Ramos (cell line): ENCODE data around the gene EMD.
"Not testable (repeated sequence)": the region's sequence is repeated elsewhere in the genome, so short reads cannot be mapped to it uniquely, and the experiment has no call there.

Experiments
- in situ Hi-C: fragments of 300-500 bp; cut with MboI; formaldehyde crosslinking; loops from one replicate; pipeline ENCODE4 v1.14.3; 2022; ENCODE audit warnings: low sequenced_read_pairs; ENCODE audit not compliant: unreplicated experiment

Gene EMD

DNA sequence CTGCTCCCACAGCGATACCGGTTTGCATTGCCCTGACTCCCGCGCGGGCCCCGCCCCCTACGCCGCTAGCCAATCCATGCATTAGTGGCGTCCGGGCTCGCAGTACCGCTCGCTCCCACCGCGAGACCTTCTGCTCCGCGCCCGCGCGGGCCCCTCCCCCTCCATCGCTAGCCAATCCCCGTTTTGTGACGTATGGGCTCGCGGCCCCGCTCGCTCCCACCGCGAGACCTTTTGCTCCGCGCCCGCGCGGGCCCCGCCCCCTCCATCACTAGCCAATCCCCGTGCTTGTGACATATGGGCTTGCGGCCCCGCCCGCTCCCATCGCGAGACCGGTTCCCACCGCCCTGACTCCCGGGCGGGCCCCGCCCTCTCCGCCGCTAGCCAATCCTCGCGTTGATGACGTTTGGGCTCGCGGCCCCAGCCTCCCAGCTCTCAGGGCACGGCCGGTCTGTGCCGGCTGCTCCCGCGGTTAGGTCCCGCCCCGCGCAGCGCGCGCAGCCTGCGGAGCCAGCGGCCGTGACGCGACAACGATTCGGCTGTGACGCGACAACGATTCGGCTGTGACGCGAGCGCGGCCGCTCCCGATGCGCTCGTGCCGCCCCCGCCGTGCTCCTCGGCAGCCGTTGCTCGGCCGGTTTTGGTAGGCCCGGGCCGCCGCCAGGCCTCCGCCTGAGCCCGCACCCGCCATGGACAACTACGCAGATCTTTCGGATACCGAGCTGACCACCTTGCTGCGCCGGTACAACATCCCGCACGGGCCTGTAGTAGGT lies at the start of gene EMD:
TSS of gene EMD (plus strand) at position 497 of the 770 bp plus-strand sequence. CDS start at position 687, 190 bp downstream.
- in situ Hi-C loops: no loop called here

DNA sequence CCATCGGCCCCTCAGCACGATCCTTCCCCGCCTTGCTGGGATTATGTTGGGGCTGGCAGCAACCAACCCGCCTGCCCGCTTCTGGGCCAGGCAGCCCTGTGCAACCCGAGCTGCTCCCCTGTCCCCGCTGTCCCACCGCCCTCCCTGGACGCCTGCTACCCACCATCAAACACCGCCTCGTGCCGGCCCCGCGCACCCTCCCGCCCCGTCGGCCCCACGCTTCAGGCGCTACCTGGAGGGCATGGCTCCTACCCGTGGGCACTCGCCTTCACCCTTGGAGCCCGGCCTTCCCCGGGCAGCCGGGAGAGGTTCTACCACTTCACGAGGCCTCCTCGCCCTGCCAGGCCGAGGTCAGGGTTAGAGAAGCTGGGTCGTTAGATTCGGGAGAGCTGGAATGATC lies 46.5 kb upstream of the EMD start:
- in situ Hi-C loops: no loop called here

DNA sequence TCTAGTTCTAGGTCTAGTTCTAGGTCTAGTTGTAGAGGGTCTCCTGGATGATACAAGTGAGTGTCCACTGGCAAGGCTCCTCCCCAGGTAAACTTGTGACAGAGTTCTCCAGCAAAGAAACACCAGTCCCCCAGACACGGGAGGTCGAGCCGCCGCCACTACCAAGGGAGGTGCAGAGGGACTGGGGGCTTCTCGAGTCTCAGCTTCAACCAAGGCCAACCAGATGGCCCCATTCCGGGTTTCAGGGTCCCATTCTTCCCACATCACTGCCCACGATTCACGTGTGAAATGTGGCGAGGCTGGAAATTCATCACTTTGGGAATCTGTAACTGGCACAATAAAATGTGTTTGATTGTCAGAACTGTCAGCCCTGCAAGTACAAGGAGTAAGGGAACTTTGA lies 46.0 kb upstream of the EMD start:
- in situ Hi-C loops: no loop called here

DNA sequence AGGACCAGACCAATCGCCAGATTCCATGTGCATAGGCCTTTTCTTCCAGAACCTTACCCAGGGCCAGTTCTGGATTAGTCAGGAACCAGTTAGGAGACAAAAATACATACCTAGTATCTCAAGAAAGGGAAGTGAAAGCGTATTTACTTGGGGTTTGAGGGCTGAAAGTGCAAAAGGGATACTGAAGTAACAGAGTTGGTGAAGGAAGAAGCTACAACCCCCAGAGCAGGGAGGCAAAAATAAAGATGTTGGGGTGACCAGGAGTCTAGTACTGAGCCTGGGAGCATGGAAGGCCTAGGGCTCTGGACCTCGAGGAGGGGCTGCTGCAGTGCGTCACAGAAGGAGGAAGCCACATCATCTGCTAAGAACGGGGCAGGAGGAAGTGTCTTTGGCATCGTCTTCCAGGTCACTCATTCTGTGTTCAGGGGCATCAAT lies 45.2 kb upstream of the EMD start:
- in situ Hi-C loops: no loop called here

DNA sequence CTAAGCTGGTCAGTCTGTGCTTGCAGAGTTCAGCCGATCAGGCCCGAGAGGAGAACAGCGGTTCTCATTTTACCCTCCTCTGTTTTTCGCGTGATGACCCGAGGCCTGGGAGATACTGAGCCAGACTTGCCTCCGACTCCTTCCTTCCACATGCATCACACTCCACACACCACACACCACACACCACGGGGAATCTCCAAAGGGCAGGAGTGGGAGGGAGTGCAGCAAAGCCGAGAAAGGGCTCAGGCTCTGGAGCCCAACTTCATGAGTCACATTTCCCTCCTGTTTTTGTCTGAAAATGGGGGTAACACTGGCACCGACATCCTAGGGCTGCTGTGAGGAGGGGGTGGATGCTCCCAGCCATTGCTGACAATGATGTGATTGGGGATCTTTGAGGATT lies 44.6 kb upstream of the EMD start:
- in situ Hi-C loops: no loop called here

DNA sequence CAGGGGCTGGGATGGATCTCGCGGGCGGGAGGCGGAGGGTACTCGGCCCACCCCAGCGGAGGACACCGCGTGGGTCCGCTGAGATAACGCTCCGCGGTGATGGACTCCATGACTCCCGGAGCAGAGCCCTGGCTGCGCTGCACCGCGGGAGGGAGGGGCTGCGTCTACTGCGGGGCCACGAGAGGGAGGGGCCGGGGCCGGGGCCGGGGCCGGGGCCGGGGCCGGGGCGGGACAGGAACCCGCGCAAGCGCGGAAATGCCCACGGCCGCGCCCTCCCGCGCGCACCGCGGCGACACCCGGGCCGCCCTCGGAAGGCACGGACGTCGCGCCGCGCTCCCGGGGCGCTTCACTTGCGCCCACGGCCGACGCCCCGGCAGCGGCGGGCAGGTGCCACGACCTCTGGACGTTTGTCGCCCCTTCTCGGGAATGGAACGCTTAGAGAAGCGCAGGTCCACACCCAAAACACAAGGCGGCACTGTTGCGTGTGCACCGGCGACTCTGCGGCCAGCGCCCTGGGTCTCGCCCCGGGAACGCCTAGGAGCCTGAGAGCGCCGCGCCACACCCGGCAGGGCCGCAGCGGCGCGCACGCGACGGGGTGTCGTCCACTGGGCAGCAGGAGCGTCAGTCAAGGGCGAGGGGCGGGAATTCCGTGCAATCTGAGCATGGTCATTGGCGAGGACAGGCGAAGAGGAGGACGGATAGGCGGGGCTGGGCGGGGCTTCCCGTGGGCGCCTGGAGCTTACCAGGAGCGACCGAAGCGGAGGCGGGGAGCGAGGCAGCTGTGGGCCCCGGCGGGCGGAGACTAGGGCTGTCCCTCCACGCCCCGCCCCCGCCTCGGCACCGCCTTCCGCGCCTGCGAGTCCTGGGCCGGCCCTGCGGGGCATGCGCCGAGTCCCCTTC lies 37.4 kb upstream of the EMD start:
- in situ Hi-C loops: not testable (repeated sequence)

DNA sequence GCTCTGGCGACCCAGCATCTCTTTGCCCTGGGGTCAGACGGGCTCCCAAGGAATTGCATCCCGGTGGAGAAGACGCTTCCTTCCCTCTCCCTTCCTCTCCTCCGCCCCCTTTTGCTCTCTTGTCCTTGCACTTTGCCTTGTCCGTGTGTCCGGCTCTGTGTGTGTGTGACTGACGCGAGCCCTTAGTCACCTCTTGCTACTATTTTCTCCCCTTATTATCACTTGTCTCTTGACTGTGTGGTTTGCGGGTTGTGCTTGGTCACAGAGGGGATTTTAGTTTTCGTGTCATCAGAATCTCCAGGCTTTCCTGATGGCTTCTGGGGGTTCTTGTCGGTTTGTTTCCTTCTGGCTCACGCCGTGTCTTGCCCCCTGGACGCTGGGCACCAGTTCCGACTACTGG lies 36.0 kb upstream of the EMD start:
- in situ Hi-C loops: not testable (repeated sequence)

DNA sequence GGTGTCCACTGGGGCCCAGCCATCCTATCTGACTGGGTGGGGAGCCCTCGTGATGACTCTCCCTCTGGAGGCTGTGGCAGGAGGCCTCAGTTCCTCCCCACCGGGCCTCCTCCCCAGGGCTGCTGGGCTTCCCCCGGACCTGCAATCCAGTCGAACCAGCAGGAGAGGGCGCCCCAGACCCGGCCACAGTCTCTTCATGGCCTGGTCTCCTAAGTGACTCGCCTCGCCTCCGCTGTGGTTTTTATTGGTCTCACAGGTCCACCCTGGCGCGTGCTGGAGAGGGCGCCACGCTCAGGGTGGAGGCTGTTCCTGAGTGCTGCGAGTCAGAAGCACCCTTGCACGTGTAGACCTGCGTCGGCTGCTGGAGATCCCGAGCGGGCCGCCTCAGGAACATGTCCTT lies 35.5 kb upstream of the EMD start:
- in situ Hi-C loops: not testable (repeated sequence)

DNA sequence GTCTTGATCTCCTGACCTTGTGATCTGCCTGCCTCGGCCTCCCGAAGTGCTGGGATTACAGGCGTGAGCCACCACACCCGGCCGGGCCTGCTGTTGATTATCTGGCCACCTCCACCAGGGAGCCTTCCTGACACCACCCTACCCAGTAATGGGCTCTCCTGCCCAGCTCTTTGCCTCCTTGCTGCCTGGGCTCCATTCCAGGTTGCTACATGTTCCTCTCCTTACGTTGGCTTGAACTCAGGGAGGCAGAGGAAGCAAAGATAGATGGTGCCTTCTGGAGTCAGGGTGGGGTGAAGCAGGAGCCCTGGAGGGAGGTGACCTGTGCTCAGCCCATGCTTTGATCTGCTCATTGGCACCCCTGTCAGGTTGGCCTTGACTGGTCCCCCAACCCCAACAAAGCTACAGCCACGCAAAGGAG lies 31.0 kb upstream of the EMD start:
- in situ Hi-C loops: no loop called here

DNA sequence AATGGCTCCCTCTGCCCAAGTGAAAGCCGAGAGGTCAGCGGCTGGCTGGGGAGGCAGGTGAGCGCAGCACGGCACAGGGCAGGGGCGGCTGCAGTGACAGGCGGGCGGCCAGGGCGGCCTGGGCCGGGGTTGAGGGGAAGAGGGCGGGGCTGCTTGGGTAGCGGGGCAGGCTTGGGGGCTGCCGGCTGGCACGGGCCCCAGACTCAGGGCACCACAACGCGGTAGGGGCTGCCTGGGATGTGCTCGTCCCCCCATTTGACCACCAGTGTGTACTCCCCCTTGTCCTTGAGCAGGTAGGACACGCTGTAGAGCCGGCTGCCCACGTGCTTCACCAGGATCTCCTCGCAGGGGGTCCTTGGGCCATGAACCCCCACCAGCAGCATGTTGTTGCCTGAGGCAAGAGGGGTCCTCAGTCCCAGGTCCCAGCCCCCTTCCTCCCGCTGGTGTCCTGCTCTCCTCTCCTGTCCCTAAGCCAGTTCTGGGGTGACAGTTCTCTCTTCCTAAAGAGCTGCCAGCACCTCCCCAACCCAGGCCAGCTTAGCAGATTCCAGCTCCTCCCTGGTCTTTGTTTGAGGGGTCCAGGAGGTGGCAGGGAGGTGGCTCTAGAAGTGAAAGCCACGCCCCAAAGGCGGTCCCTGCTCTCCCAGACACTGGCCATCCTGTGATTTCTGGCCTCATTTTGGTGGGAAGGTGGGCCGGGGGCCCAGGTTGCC lies 30.3 kb upstream of the EMD start:
- in situ Hi-C loops: no loop called here

DNA sequence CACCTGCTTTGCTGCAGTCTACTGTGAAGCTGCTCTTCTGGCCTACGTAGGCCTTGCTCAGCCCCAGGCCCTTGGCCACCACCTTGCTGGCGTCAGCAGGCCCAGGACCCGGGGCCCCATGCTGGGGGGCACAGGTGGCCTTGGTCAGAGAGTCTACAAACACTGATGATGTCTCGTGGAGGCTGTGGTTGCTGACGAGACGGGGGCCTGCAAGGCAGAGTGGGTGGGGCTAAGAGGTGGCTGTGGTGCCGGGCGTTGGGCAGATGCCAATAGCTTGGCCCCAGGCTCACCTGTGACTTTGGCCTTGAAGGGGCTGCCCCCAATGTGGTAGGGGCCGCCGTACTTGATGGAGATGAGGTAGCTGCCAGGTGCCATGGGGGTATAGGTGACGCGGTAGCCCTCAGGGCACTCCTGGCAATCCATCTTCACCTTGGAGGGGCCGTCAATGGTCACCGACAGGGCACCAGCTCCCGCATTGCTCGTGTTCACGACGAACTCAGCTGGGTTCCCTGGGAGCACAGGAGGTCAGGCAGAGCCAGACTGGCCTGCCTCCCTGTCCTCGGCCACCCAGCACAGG lies 29.6 kb upstream of the EMD start:
- in situ Hi-C loops: no loop called here

DNA sequence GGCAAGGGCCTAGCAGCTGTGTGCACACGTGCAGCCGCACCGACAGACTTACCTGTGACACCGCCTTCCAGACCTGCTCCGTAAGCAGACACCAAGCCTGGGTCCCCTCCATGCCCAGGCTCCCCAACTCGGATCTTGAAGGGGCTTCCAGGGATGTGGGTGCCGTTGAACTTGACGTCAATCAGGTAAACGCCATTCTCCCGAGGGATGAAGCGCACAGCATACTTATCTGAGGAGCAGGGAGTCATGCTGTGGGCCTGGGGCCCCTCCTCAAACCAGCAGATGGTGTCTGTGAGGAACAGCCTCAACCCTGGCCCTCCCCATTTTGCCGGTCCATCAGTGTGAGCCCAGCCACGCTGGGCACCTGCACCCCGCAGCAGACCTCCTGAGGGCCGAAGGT lies 29.1 kb upstream of the EMD start:
- in situ Hi-C loops: no loop called here

DNA sequence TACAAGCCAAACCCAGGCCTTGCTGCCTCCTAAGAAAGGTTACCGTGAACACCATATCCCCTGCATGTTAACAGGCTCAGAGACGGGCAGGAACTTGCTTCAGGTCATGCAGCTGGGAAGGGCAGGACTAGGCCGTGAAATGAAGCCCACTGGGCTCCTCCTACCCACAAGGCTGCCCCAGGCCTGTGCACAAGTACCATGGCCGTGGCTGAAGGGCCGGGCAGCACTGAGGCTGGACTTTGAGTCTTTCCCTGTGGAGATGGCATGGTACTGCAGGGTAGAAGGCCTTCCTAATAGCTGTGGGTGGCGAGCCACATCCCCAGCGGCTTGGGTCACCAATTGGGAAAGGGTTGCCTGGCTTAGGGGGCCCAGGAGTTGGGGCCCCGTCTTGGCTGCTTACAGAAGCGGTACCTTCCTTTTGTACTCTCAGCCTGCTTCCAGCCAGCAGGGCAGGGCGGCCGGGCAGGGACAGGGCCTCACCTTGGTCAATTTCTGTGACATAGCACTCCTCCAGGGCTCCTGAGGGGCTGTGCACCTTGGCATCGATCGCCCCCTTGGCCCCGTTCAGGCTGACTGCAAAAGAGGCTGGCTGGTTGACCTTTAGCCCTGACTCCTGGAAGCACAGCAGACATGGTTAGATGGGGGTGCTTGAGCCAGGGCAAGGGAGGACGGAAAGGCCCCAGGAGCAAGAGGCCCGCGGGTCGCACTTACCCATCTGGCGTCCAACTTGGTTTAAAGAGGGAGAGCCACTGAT lies 28.5 kb upstream of the EMD start:
- in situ Hi-C loops: no loop called here

DNA sequence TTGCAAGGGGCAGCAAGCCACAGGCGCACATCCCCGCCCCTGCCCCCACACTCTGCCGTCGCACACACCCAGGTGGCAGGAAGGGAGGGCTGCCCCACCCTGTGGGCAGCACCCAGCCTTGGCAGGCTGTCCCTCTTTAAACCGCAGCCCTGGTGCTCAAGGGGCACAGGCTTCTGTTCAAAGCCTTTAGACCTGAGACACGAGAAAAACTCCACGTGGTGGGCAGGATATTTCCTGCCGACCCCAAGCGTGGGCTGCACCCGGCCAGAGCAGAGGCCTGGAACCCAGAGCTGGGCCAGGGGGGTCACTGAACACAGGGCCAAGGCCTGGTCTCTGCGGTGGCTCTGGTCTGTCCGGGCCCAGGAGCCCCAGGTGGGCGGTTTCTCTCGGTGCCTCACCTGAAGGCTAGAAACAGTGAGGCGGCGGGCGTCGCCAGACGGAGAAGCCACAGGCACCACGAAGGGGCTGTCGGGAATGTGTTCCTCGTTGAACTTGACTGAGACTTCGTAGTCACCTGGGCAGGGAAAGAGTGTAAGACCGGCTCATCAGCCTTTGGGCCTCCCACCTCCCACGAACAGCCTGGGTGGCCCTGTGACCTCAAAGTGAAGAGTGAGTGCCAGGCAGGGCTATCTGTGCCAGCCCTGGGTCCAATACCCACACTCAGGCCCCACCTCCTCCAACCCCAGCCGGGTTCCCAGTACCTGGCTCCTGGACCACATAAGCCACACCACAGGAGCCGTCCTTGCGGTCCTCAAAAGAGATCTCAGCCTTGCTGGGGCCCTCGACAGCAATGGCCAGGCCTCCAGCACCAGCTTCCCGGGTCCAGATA lies 27.7 kb upstream of the EMD start:
- in situ Hi-C loops: no loop called here

DNA sequence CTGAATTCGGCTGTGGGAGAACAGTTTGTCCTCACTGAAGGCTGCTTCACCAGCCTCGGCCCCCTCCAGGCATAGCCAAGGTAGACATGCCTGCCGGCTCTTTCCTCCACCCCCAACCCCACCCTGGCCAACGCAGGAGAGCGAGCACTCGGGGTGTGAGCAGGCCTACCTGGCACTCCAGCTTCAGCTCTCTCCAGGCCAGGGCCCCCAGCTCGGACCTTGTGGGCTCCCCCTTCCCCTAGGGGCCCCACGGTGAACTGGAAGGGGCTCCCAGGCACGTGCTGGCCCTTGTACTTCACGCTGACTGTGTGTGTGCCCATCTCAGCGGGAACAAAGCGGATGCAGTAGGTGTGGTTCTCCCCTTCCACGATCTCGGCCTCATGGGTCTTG lies 27.1 kb upstream of the EMD start:
- in situ Hi-C loops: no loop called here

DNA sequence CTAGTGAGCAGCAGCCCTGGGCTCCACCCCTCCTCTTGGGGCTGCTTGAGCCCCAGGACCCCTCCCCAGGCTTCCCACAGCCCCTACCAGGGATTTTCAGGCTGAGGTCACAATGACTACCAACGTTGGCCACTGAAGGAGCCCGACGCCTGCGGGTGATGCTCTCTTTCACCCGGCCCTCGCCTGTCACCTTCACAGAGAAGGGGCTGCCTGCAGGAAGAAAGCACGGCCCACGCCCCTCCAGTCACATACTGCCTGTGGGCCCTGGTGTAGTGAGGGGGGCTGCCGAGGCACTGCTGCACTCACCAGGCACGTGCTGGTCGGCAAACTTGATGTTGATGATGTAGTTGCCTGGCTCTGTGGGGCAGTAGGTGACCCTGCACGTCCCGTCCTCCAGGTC lies 26.6 kb upstream of the EMD start:
- in situ Hi-C loops: no loop called here

DNA sequence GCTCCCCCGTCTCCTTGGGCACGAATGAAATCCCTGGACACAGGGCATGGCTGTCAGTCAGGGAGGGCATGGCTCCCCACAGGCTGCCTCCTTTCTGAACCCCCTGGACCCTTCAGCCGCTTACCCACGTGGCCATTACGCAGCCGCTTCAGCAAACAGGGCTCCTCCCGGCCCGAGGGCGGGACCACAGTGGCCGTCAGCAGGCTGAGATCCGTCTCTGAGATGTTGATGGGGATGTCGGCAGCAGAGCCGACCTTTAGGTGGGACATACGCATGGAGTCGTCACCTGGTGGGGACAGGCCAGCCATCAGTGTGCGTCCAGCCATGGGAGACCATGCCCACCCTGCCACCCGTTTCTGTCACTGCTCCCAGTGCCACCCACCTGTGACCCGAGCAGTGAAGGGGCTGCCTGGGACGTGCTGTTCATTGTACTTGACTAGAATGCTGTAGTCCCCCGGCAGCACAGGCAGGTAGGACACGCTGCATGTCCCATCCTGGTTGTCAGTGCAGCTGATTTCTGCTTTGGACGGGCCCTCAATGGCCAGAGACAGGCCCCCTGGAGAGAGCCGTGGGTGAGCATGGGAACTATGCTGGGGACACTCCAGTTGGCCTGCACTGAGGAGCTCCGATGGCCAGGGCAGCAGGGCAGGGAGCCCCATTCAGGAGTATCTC lies 25.8 kb upstream of the EMD start:
- in situ Hi-C loops: no loop called here

DNA sequence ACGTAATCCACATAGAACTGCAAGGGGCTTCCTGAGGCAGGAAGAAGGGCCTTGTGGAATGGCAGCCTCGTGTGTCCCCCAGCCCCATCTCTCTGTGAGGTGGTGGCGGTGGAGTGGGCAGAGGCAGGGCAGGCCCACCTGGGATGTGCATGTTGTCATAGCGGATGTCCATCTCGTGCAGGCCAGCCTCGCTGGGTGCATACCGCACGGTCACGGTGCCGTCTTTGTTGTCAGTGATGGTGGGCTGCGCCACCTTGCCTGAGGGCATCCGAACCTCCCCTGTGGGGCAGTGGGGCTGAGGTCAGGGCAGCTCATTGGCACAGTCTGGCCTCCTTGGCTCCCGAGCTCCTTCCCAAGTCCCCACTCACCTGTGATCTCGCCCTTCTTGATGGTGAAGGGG lies 25.1 kb upstream of the EMD start:
- in situ Hi-C loops: no loop called here
